ENCODE data around the gene TAPT1. TPM values are rescaled to one million over a fixed set of nuclear protein-coding genes. Genes with fewer than 3 reads are reported as not detected.

TAPT1 gene
- total RNA-seq, 1 experiment from 2014 or later: 17.3 TPM

DNA sequence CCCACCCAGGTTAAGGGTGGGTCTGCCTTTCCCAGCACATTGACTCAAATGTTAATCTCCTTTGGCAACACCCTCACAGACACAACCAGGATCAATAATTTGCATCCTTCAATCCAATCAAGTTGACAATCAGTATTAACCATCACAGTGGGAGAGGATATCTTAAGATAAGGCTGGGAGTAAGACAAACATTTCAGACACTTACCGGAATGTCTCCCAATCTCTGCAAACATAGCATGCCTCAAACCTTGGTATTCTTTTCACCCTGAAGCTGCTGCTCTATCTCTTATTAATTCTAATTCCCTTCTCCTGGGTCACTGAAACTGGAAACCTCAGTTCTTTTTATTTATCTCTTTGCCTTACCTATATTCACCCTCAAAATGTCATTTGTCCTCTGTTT, 19.0 kb upstream of the TAPT1 start:
- Histone ChIP-seq H3K27ac (ENCODE audit: low read length) (no peak overlapping the region), H3K9me3 (ENCODE audit: control insufficient read depth, insufficient read depth, low read depth, low read length) (no peaks in the 10 kb centered on the region), H3K4me1 (ENCODE audit: control insufficient read depth, insufficient read depth, low read length) (no peaks in the 10 kb centered on the region), H3K4me3 (ENCODE audit: low read depth in 2 of 2, low read length in 2 of 2) (no peak overlapping the region), H3K36me3 (ENCODE audit: control insufficient read depth, insufficient read depth, low read length) (no peaks in the 10 kb centered on the region), H3K27me3 (ENCODE audit: control insufficient read depth, insufficient read depth, low read length) (no peaks in the 10 kb centered on the region)
- CTCF ChIA-PET: no interaction called here
- ATAC-seq: no peak
- intact Hi-C loops (cut with micrococcal nuclease; ENCODE audit: unreplicated experiment): no loop called here
- BruUV-seq (replicated peaks): no TSS peak
- no peak for DNase-seq (ENCODE audit: low read depth, low spot score)
- no peak for TF ChIP-seq POLR2AphosphoS5 (IDR thresholded peaks at IDR 0.05; ENCODE audit: low read depth, low read length)
- TF ChIP-seq, protein P1, sequence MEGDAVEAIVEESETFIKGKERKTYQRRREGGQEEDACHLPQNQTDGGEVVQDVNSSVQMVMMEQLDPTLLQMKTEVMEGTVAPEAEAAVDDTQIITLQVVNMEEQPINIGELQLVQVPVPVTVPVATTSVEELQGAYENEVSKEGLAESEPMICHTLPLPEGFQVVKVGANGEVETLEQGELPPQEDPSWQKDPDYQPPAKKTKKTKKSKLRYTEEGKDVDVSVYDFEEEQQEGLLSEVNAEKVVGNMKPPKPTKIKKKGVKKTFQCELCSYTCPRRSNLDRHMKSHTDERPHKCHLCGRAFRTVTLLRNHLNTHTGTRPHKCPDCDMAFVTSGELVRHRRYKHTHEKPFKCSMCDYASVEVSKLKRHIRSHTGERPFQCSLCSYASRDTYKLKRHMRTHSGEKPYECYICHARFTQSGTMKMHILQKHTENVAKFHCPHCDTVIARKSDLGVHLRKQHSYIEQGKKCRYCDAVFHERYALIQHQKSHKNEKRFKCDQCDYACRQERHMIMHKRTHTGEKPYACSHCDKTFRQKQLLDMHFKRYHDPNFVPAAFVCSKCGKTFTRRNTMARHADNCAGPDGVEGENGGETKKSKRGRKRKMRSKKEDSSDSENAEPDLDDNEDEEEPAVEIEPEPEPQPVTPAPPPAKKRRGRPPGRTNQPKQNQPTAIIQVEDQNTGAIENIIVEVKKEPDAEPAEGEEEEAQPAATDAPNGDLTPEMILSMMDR (IDR thresholded peaks at IDR 0.05): no peak
- TF ChIP-seq SIN3A (IDR thresholded peaks at IDR 0.05; ENCODE audit: borderline replicate concordance, insufficient read depth, low read depth, low read length): no peak
- TF ChIP-seq, protein P2, sequence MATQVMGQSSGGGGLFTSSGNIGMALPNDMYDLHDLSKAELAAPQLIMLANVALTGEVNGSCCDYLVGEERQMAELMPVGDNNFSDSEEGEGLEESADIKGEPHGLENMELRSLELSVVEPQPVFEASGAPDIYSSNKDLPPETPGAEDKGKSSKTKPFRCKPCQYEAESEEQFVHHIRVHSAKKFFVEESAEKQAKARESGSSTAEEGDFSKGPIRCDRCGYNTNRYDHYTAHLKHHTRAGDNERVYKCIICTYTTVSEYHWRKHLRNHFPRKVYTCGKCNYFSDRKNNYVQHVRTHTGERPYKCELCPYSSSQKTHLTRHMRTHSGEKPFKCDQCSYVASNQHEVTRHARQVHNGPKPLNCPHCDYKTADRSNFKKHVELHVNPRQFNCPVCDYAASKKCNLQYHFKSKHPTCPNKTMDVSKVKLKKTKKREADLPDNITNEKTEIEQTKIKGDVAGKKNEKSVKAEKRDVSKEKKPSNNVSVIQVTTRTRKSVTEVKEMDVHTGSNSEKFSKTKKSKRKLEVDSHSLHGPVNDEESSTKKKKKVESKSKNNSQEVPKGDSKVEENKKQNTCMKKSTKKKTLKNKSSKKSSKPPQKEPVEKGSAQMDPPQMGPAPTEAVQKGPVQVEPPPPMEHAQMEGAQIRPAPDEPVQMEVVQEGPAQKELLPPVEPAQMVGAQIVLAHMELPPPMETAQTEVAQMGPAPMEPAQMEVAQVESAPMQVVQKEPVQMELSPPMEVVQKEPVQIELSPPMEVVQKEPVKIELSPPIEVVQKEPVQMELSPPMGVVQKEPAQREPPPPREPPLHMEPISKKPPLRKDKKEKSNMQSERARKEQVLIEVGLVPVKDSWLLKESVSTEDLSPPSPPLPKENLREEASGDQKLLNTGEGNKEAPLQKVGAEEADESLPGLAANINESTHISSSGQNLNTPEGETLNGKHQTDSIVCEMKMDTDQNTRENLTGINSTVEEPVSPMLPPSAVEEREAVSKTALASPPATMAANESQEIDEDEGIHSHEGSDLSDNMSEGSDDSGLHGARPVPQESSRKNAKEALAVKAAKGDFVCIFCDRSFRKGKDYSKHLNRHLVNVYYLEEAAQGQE (IDR thresholded peaks at IDR 0.05; ENCODE audit: insufficient read depth in 1 of 2, low read depth in 2 of 2, low read length in 1 of 2): no peak
- TF ChIP-seq TCF7L2 (IDR thresholded peaks at IDR 0.05; ENCODE audit: low read depth, low read length): no peak
- POLR2A ChIA-PET: no interaction called here
- in situ Hi-C loops (cut with HindIII; ENCODE audit: low pct_unique_long_range_greater_than_20kb, low sequenced_read_pairs): no loop called here

DNA sequence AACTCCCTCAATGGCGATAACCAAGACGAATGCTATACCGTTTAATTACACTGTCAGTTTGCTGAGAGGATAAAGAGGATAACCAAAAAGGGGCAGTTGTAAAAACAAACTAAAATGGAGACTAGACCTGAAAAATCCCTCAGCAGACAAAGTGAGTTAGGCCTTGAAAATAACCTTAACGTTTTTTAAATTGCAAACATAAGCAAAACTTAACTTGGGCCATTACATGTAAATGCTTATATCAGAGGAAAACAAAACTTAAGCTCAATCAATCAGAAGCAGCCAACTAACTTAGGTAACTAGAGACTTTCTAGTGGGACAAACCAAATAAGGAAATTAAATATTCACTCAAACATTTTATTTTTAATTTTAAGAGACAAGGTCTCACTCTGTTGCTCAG, 17.0 kb upstream of the TAPT1 start:
- in situ Hi-C loops (cut with HindIII; ENCODE audit: low pct_unique_long_range_greater_than_20kb, low sequenced_read_pairs): no loop called here
- ChIA-PET CTCF (no interaction called here), POLR2A (no interaction called here)
- H3K4me3 ChIP-seq (ENCODE audit: low read depth in 2 of 2, low read length in 2 of 2): no peak overlapping the region
- no peaks in the 10 kb centered on the region for H3K9me3 ChIP-seq (ENCODE audit: control insufficient read depth, insufficient read depth, low read depth, low read length)
- no peak for ATAC-seq
- no TSS peak for BruUV-seq (replicated peaks)
- TF ChIP-seq, protein P1 (IDR thresholded peaks at IDR 0.05): no peak
- TF ChIP-seq, protein P2 (IDR thresholded peaks at IDR 0.05; ENCODE audit: insufficient read depth in 1 of 2, low read depth in 2 of 2, low read length in 1 of 2): no peak
- TF ChIP-seq TCF7L2 (IDR thresholded peaks at IDR 0.05; ENCODE audit: low read depth, low read length) (no peak), POLR2AphosphoS5 (IDR thresholded peaks at IDR 0.05; ENCODE audit: low read depth, low read length) (no peak), SIN3A (IDR thresholded peaks at IDR 0.05; ENCODE audit: borderline replicate concordance, insufficient read depth, low read depth, low read length) (no peak)
- no peak for DNase-seq (ENCODE audit: low read depth, low spot score)
- no peaks in the 10 kb centered on the region for H3K4me1 ChIP-seq (ENCODE audit: control insufficient read depth, insufficient read depth, low read length)
- intact Hi-C loops (cut with micrococcal nuclease; ENCODE audit: unreplicated experiment): no loop called here
- no peaks in the 10 kb centered on the region for H3K27me3 ChIP-seq (ENCODE audit: control insufficient read depth, insufficient read depth, low read length)
- no peak overlapping the region for H3K27ac ChIP-seq (ENCODE audit: low read length)
- H3K36me3 ChIP-seq (ENCODE audit: control insufficient read depth, insufficient read depth, low read length): no peaks in the 10 kb centered on the region
